ENCODE data around the gene VAC14. TPM values are rescaled to one million over a fixed set of nuclear protein-coding genes. Genes with fewer than 3 reads are reported as not detected.

Gene VAC14
- total RNA-seq, 1 experiment from 2014 or later = 35.3 TPM

- no peak for TF ChIP-seq ZBTB33 (IDR thresholded peaks at IDR 0.05; ENCODE audit: extremely low read depth, insufficient replicate concordance, low read length)
- no peak for TF ChIP-seq EZH2phosphoT487 (IDR thresholded peaks at IDR 0.05; ENCODE audit: borderline replicate concordance)
Observed at GRCh38 chr16:70648606-70649005, 152.4 kb downstream of the VAC14 start (continued).

DNA sequence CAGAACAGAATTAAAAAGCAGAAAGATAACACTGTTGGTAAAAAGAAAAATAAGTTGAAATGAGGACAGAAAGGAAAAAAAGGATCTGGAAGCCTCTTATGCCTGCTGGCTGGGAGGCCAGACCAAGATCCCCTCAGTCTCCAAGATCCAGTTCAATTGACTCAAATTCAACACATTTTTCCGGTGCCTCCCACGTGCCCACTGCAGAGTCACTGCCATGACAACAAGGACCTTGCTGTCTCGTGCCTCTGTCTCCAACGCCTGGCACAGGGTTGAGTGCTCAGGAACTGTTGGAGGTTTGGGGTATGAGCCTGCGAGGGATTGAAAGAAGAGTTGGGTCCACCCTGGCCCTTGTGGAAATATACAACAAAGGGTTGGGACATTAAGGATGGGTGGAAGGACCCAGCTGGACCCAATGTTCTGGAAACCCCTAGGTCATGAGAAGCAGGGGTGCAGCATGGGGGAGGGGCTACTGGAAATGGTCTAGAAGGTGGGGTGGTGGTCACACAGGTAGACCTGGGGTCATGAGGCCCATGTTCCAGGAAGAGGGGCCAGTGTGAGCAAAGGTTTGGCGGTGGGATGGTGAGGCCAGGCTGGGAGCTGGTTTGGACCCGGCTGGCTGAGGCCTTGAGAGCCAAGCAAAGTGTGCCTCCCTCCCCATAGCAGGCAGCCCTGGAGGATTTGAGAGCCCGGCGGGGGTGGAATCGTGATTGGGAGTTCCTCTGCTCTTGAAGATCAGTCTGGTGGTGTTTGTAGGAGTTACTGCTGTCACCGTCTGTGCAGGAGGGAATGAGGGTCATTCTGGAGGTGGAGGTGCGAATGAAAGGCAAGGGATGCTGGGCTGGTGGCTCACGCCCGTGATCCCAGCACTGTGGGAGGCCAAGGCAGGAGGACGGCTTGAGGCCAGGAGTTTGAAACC, 153.3 kb downstream of the VAC14 start:
- no peaks in the 10 kb centered on the region for H3K9me2 ChIP-seq (ENCODE audit: insufficient read depth)
- no peak overlapping the region for H3K4me2 ChIP-seq (ENCODE audit: low read length)
- ChIA-PET POLR2A (no interaction called here), RAD21 (ENCODE audit: low non-redundant PET in 1 of 2, low total read pairs in 2 of 2, uncharacterized antibody in 2 of 2, unreplicated experiment in 2 of 2) (no interaction called here), CTCF (no interaction called here)
- H3K9me3 ChIP-seq (ENCODE audit: control insufficient read depth in 1 of 2, insufficient read depth in 1 of 2, low read depth in 1 of 2, low read length in 2 of 2) = no peaks in the 10 kb centered on the region
- H3K9ac ChIP-seq (ENCODE audit: low read length) = no peak overlapping the region
- no peaks in the 10 kb centered on the region for H3K4me1 ChIP-seq (ENCODE audit: control insufficient read depth in 1 of 2, insufficient read depth in 2 of 2, low read length in 2 of 2)
- DNase-seq (ENCODE audit: low read depth, low spot score) (no peak), ATAC-seq (no peak)
- intact Hi-C loops (cut with micrococcal nuclease) = no loop called here
- no peak overlapping the region for H3K4me3 ChIP-seq (replicated peaks in 1 of 2; ENCODE audit: low read depth in 1 of 2, low read length in 2 of 2)
- H3K36me3 ChIP-seq (ENCODE audit: control insufficient read depth in 1 of 2, insufficient read depth in 2 of 2, low read length in 2 of 2) = no peaks in the 10 kb centered on the region
- no peaks in the 10 kb centered on the region for H3K79me2 ChIP-seq (ENCODE audit: insufficient read depth, low read length)
- H3K27ac ChIP-seq (ENCODE audit: low read depth, low read length) = no peak overlapping the region
- BruUV-seq (replicated peaks) = no TSS peak
- no peaks in the 10 kb centered on the region for H3K27me3 ChIP-seq (ENCODE audit: insufficient read depth, low read length)
- no peaks in the 10 kb centered on the region for H4K20me1 ChIP-seq (ENCODE audit: insufficient read depth)
- H2AFZ ChIP-seq (ENCODE audit: low read depth, low read length, poor library complexity, severe bottlenecking) = no peak overlapping the region
- TF ChIP-seq ELF1 (IDR thresholded peaks at IDR 0.05; ENCODE audit: borderline replicate concordance, low read depth) (no peak), ATF3 (IDR thresholded peaks at IDR 0.05) (no peak), CBX3 (IDR thresholded peaks at IDR 0.05; ENCODE audit: low read depth) (no peak), ZNF274 (IDR thresholded peaks at IDR 0.05; ENCODE audit: low read depth, low read length) (no peak), POLR2AphosphoS5 (IDR thresholded peaks at IDR 0.05; ENCODE audit: low read depth, low read length) (no peak), EGR1 (IDR thresholded peaks at IDR 0.05; ENCODE audit: low read depth) (no peak), YY1 (IDR thresholded peaks at IDR 0.05; ENCODE audit: extremely low read depth, insufficient replicate concordance, low read depth, low read length) (no peak), EZH2 (IDR thresholded peaks at IDR 0.05) (no peak), REST (IDR thresholded peaks at IDR 0.05; ENCODE audit: low read depth) (no peak), EZH2phosphoT487 (IDR thresholded peaks at IDR 0.05; ENCODE audit: borderline replicate concordance) (no peak), SIN3A (IDR thresholded peaks at IDR 0.05; ENCODE audit: low read depth) (no peak), FOSL1 (IDR thresholded peaks at IDR 0.05; ENCODE audit: low read depth) (no peak), RAD21 (IDR thresholded peaks at IDR 0.05; ENCODE audit: low read depth) (no peak), POLR2A (IDR thresholded peaks at IDR 0.05; ENCODE audit: borderline replicate concordance, extremely low read depth, insufficient read depth, insufficient read length) (no peak), JUND (IDR thresholded peaks at IDR 0.05) (no peak)
- TF ChIP-seq, protein P1, sequence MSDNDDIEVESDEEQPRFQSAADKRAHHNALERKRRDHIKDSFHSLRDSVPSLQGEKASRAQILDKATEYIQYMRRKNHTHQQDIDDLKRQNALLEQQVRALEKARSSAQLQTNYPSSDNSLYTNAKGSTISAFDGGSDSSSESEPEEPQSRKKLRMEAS (IDR thresholded peaks at IDR 0.05) = no peak
